Epithelial cell of prostate (primary cell): ENCODE measurements around the gene DDX39A.
"Not testable (repeated sequence)": the region's sequence is repeated elsewhere in the genome, so short reads cannot be mapped to it uniquely, and the experiment has no call there.

Experiments
- DNase-seq: peaks from one replicate; pipeline ENCODE4 v3.0.0-alpha.2; 2011; ENCODE audit warnings: low read depth, low spot score
- H3K27ac ChIP-seq: fragments of 450-650 bp; 2 replicates; pipeline ENCODE4 v1.5.1; 2017; ENCODE audit warnings: mild to moderate bottlenecking

DDX39A gene

GRCh38 chr19:14395262-14395661 is 23.9 kb downstream of the DDX39A start:
- no peak for DNase-seq
- H3K27ac ChIP-seq, result no peak overlapping the region

DNA sequence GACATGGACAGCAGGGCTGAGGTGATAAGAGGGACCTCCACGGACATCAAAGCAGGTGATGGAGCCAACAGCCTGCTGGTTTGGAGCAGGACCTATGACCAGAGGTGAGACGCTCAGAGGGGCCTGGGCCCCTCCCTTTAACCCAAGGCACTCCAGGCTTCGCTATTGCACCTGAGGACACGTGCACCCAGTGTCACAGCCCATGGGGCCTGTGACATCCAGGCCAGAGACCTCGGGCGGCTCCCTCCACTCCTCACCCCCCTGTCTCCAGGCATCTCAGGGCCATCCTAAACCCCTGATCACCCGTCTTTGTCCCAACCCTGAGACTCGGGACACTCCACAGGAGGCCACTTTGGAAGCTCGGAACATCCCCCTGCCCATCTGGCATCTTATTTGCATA is 25.0 kb downstream of the DDX39A start:
- H3K27ac ChIP-seq, result no peak overlapping the region
- DNase-seq, result no peak

DNA sequence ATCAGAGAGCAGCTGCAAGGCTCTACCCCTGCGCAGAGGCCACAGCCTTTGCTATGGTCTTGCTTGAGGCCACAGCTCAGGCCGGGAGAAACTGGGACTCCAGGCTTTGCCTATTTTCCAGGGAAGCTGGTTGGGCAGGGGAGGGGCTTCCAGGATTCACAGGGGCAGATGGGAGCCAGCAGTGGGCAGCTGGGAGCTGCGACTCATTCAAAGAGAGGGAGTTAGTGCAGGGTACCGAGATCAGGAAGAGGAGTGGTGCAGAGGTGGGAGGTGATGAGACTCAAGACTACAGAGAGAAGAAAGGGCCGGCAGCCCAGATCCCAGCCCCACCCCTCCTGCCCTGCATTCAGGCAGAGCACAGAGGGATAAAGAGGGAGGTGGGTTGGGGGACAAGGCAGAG is 25.8 kb downstream of the DDX39A start:
- DNase-seq, result no peak
- no peak overlapping the region for H3K27ac ChIP-seq

DNA sequence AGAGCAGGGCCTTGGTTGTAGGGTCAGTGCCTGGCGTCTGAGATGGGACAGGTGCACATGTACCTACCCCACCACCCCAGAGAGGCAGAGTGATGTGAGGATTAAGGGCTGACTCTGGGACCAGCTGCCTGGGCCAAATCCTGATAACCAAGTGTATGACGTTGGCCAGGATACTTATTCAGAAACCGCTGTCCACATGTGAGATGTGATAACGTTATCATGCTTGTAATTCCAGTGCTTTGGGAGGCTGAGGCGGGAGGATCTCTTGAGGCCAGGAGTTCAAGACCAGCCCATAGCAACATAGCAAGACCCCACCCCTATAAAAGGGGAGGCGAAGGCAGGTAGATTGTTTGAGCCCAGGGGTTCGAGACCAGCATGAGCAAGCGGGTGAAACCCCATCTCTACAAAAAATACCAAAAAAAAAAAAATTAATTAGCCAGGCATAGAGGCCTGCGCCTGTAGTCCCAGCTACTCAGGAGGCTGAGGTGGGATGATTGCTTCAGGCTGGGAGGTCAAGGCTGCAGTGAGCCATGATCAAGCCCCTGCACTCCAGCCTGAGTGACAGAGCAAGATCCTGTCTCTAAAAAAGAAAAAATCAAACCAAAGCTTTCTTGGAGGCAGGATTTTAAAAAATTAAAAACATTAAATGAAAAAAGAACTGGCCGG is 27.9 kb downstream of the DDX39A start:
- H3K27ac ChIP-seq, result no peak overlapping the region
- no peak for DNase-seq

- no peak overlapping the region for H3K27ac ChIP-seq
- no peak for DNase-seq
Measured at GRCh38 chr19:14390548-14390947, 28.6 kb downstream of the DDX39A start.

DNA sequence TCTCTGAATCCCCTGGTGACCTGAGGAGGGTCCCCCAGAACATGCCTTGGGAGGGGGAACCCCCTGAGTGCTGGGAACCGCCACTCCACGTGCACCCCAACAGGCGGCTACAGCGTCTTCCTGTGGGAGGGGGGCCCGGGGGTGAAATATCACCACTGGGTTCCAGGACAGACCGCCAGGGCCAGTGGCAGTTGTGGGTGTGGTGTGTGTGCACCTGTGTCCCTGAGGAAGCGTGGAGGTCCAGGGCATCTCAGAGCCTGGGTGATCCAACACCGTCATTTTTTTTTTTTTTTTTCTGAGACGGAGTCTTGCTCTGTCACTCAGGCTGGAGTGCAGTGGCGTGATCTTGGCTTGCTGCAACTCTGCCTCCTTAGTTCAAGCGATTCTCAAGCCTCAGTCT is 33.6 kb downstream of the DDX39A start:
- DNase-seq, result no peak
- H3K27ac ChIP-seq, result no peak overlapping the region

DNA sequence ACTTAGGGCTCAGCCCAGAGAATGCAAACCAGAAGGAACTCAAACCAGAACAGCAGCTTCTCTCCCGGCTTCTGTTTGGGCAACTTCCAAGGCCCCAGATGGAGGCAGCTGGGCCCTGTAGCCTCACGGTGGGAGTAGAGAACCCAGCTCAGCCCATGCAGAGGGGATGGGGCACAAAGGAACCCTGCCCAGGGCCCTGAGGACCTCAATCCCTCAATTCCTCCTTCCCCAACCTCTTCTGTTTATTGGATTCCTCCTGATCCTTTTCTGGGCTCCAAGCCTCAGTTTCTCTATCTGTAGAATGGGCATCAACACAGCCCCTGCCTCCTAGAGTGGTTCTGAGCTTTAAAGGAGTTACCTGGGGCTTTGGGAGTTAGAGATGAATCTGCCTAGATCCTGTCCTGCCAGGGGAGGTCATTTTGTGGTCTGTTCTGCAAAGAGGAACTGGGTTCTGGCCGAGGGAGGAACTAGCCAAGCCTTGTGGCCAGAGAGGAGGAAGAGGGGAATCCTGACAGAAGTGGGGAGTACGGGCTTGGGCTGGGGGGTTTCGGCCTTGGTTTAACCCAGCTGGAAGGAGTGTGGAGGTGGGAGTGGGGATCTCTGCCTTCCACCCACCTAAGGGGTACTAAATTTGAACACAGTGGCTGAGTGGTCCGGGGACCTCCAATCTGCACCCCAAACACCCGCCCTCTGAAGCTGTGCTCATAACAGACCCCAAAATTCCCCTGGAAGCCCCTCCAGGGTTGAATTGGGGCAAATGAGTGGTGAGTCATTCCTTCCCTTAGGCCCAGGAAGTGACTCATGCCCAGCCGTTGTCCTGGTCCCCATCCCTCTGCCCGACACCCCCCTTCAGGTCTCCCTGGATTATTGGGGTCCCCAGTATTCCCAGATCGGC is 35.2 kb downstream of the DDX39A start:
- no peak overlapping the region for H3K27ac ChIP-seq
- no peak for DNase-seq

GRCh38 chr19:14381689-14382474 is 37.3 kb downstream of the DDX39A start:
- DNase-seq, result no peak
- H3K27ac ChIP-seq, result peak overlapping the region; percentile 51

DNA sequence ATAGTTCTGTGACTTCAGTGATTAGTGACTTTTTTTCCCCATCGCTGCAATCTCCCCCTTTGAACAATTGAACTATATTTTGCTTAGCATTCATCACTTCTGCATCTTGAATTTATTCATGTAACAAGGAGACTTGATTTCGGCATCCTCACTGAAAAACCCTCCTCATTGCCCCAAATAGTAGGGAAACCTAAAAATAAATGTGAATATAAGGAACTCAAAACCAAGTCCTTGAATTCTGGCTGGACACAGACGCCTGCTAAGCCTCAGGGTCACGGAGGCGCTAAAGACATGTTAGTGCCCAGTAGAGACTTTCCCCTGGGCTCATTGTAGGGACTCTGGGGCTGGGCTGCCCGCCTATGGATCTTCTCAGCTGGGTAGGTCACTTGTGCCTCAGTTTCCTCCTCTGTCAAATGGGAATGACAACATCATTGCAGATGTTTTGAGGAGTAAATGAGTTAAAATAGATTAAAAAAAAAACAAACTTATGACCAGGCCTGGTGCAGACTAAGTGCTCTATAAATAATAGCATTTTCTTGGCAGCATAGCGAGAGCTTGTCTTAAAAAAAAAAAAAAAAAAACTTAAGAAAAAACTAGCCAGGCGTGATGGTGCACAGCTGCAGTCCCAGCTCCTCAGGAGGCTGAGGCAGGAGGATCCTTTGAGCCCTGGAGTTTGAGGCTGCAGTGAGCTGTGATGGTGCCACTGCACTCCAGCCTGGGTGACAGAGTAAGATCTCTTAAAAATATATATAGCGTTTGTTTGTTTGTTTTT is 39.7 kb downstream of the DDX39A start:
- H3K27ac ChIP-seq, result no peak overlapping the region
- DNase-seq, result no peak

DNA sequence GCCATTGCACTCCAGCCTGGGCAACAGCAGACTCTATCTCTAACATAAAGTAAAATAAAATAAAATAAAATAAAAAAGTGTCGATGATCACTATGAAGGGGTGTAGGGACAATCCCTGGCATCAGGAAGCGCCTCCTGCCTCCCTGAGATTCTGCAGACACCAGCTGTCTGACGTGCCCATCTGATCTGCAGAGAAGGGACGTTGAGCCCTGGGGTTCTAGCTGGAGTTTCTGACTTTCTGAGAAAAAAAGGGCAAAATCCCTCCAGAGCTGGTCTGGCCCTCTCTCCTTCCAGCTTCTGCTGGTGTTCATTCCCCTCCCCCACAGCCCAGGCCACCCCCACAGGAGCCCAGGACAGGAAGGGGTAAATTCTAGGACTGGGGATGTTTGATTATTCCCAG is 40.3 kb downstream of the DDX39A start:
- no peak overlapping the region for H3K27ac ChIP-seq
- DNase-seq, result no peak

DNA sequence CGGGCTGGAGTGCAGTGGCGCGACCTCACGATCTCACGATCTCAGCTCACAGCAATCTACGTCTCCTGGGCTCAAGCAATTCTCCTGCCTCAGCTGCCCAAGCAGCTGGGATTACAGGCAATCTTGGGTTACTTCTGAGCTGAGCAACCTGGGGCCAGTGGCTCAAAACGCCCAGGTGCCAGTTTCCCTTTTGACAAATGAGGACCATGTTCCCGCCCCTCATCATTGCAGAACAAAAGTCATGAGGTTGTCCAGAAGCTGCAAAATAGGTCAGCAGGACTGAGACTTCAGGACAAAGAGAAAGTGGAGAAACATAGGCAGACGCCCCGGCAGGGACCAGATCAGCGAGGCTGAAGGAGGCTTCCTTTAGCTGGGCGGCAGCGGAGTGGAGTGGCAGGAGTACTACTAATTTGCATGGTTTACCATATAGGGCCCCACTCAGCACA is 41.2 kb downstream of the DDX39A start:
- no peak for DNase-seq
- H3K27ac ChIP-seq, result no peak overlapping the region

DNA sequence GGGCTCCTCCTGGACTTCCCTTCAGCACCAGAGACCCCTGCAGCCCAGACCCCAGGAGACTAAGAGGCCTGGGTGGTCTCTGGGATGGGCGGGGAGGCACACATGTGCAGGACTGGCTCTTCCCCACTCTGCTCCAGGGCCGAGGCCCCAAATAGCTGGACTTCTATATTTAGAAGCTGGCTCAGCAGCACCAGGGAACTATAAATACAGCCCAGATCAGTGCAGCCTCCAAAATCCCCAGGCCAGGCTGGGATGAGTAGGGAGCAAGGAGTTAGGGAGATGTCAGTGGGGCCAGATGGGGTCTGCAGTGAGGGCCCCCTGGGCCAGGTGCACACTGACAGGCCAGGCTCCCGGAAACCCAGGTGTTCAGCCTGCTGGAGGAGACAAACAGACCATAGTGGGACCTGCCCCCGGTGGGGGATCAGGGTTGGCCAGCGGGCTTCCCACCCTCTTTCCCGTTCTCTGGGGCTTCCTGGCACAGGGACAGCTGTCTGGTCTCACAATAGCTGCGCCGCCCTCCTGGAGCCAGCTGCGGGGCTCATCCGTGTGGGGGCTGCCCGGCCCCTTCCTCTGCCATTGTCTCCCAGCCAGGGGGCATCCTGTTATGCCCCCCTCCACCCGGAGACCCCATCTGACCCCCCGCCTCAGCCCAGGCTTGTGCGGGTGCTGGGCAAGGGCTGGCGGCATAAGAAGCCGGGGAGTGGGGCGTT is 43.4 kb downstream of the DDX39A start:
- H3K27ac ChIP-seq, result no peak overlapping the region
- DNase-seq, result no peak

GRCh38 chr19:14375055-14375581 is 44.0 kb downstream of the DDX39A start:
- no peak overlapping the region for H3K27ac ChIP-seq
- DNase-seq, result no peak

GRCh38 chr19:14374313-14374712 is 44.8 kb downstream of the DDX39A start:
- not testable (repeated sequence) for DNase-seq, H3K27ac ChIP-seq

GRCh38 chr19:14372384-14373077 is 46.6 kb downstream of the DDX39A start:
- DNase-seq, H3K27ac ChIP-seq: not testable (repeated sequence)

DNA sequence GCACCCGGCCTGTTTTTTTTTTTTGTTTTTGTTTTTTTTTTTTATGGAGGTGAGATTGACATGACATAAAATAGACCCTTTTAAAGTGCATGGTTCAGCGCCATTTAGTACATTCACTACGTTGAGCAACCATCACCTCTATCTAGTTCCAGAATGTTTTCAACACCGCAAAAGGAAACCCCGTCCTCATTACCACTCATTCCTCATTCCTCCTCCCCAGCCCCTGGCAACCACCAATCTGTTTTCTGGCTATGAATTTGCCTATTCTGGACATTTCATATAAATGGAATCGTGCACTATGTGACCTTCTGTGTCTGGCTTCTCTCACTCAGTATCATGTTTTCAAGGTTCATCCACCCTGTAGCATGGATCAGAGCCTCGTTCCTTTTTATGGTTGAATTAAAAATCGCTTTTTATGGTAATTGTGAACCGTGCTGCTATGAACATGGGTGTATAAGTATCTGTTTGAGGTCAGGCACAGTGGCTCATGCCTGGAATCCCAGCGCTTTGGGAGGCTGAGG is 47.8 kb downstream of the DDX39A start:
- DNase-seq, result no peak
- no peak overlapping the region for H3K27ac ChIP-seq

DNA sequence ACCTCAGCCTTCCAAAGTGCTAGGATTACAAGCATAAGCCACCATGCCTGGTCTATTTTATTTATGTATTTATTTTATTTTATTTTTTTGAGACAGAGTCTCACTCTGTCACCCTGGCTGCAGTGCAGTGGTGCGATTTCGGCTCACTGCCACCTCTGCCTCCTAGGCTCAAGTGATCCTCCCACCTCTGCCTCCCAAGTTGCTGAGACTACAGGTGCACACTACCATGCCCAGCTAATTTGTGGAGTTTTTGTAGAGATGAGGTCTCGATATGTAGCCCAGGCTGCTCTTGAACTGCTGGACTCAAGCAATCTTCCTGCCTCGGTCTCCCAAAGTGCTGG is 48.2 kb downstream of the DDX39A start:
- DNase-seq, result no peak
- H3K27ac ChIP-seq, result no peak overlapping the region

- no peak overlapping the region for H3K27ac ChIP-seq
- no peak for DNase-seq
Measured at GRCh38 chr19:14370169-14370939, 48.8 kb downstream of the DDX39A start.
